SK-N-MC (cell line): ENCODE measurements around the gene PMPCA.

Experiments
- EZH2 ChIP-seq: fragments of 200-600 bp; sonication (generic); IDR thresholded peaks from one replicate; pipeline ENCODE4 v1.6.1; 2017; ENCODE audit warnings: antibody characterized with exemption
- FOXP2 ChIP-seq: optimal IDR thresholded peaks from 2 replicates; pipeline ENCODE3; 2011; ENCODE audit warnings: mild to moderate bottlenecking, moderate library complexity; ENCODE audit not compliant: insufficient read depth; ENCODE audit errors: extremely low read length, control extremely low read depth
- POLR2AphosphoS5 ChIP-seq: IDR thresholded peaks from 2 replicates; pipeline ENCODE4 v1.6.1; 2012; ENCODE audit warnings: mild to moderate bottlenecking, low read depth, low read length, borderline replicate concordance

DNA sequence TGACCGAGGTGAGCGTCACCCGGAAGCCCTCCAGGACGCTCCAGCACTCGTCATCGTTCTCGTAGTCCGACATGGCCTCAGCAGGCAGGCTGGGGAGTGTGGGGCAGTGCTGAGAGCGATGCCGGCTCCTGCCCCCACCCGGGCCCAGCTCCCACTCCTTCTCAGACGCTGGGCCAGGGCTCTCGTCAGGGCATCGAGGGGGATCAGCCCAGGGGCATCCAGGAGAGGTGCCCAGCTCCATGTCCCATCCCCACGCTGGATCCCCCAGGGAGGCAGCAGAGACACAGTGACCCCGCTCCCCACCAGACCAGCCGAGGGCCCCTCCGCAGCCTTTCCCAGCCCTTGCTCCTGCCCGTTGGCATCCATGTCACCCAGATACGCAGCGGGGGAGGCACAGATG, 38.5 kb upstream of the PMPCA start:
- TF ChIP-seq POLR2AphosphoS5 (no peak), EZH2 (no peak), FOXP2 (no peak)
